ENCODE data around the gene WARS2.

The WARS2 gene

DNA sequence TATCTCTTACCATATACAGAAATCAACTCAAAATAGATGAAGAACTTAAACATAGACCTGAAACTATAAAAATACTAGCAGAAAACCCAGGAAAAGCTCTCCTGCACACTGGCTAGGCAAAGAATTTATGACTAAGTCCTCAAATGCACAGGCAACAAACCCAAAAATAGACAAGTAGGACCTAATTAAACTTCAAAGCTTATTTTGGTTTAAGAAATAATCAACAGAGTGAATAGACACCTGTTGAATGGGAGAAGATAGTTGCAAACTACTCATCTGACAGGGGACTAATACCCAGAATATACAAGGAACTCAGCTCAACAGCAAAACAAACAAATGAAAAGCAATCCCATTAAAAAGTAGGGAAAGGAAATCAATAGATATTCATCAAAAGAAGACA, 40.7 kb downstream of the WARS2 start:
- H3K9me2 ChIP-seq (replicated peaks; ENCODE audit: insufficient read depth, low read length): no peaks in the 10 kb centered on the region
- no peaks in the 10 kb centered on the region for H3K36me3 ChIP-seq (replicated peaks; ENCODE audit: insufficient read depth, low read length)
- no peaks in the 10 kb centered on the region for H3K4me1 ChIP-seq (ENCODE audit: low read length)
- H3K9me3 ChIP-seq (replicated peaks; ENCODE audit: insufficient read depth, low read length): no peaks in the 10 kb centered on the region
- no peaks in the 10 kb centered on the region for H3K27me3 ChIP-seq (replicated peaks; ENCODE audit: insufficient read depth, low read length)
- TF ChIP-seq, protein P1, sequence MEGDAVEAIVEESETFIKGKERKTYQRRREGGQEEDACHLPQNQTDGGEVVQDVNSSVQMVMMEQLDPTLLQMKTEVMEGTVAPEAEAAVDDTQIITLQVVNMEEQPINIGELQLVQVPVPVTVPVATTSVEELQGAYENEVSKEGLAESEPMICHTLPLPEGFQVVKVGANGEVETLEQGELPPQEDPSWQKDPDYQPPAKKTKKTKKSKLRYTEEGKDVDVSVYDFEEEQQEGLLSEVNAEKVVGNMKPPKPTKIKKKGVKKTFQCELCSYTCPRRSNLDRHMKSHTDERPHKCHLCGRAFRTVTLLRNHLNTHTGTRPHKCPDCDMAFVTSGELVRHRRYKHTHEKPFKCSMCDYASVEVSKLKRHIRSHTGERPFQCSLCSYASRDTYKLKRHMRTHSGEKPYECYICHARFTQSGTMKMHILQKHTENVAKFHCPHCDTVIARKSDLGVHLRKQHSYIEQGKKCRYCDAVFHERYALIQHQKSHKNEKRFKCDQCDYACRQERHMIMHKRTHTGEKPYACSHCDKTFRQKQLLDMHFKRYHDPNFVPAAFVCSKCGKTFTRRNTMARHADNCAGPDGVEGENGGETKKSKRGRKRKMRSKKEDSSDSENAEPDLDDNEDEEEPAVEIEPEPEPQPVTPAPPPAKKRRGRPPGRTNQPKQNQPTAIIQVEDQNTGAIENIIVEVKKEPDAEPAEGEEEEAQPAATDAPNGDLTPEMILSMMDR (IDR thresholded peaks at IDR 0.05; ENCODE audit: low read length): no peak
- TF ChIP-seq EZH2 (optimal IDR thresholded peaks at IDR 0.05; ENCODE audit: low read depth, low read length) (no peak), EZH2phosphoT487 (IDR thresholded peaks at IDR 0.05; ENCODE audit: low read length) (no peak)
- no peaks in the 10 kb centered on the region for H3F3A ChIP-seq (ENCODE audit: insufficient read depth, low read length)
- no peak overlapping the region for H3K4me3 ChIP-seq (ENCODE audit: low read length)
- H3K9ac ChIP-seq (ENCODE audit: low read length): no peak overlapping the region
- H3K79me2 ChIP-seq (ENCODE audit: low read length): no peaks in the 10 kb centered on the region
- H3K27ac ChIP-seq (ENCODE audit: low read length): no peak overlapping the region
- H4K20me1 ChIP-seq (ENCODE audit: insufficient read depth, low read length): no peaks in the 10 kb centered on the region
- H2AFZ ChIP-seq (ENCODE audit: low read length): no peak overlapping the region
- H3K4me2 ChIP-seq (ENCODE audit: low read depth, low read length): no peak overlapping the region
- no peak for DNase-seq

DNA sequence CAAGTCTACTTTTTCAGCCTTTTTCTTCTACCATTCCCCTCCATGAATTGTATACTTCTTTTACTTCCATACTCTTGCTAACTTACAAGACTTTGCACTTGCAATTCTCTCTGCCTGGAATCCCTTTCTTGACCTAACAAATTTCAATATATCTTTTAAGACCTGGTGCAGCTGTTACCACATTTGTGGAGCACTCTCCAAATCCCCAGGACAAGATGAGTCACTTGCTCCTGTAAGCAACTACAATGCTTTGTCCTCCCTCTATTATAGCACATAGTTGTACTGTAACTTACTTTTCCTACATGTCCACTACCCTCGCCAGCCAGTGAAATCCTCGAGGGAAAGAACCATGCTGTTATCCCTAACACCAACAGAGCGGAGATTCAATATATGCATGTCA, 43.1 kb downstream of the WARS2 start:
- H3F3A ChIP-seq (ENCODE audit: insufficient read depth, low read length): no peaks in the 10 kb centered on the region
- no peaks in the 10 kb centered on the region for H3K36me3 ChIP-seq (replicated peaks; ENCODE audit: insufficient read depth, low read length)
- no peaks in the 10 kb centered on the region for H3K27me3 ChIP-seq (replicated peaks; ENCODE audit: insufficient read depth, low read length)
- TF ChIP-seq EZH2phosphoT487 (IDR thresholded peaks at IDR 0.05; ENCODE audit: low read length): no peak
- TF ChIP-seq, protein P1 (IDR thresholded peaks at IDR 0.05; ENCODE audit: low read length): no peak
- TF ChIP-seq EZH2 (optimal IDR thresholded peaks at IDR 0.05; ENCODE audit: low read depth, low read length): no peak
- H3K4me3 ChIP-seq (ENCODE audit: low read length): no peak overlapping the region
- no peaks in the 10 kb centered on the region for H3K9me2 ChIP-seq (replicated peaks; ENCODE audit: insufficient read depth, low read length)
- no peaks in the 10 kb centered on the region for H4K20me1 ChIP-seq (ENCODE audit: insufficient read depth, low read length)
- H3K9me3 ChIP-seq (replicated peaks; ENCODE audit: insufficient read depth, low read length): no peaks in the 10 kb centered on the region
- H3K4me2 ChIP-seq (ENCODE audit: low read depth, low read length): no peak overlapping the region
- no peak overlapping the region for H3K9ac ChIP-seq (ENCODE audit: low read length)
- no peak overlapping the region for H2AFZ ChIP-seq (ENCODE audit: low read length)
- H3K27ac ChIP-seq (ENCODE audit: low read length): no peak overlapping the region
- no peak for DNase-seq
- H3K79me2 ChIP-seq (ENCODE audit: low read length): no peaks in the 10 kb centered on the region
- no peaks in the 10 kb centered on the region for H3K4me1 ChIP-seq (ENCODE audit: low read length)

DNA sequence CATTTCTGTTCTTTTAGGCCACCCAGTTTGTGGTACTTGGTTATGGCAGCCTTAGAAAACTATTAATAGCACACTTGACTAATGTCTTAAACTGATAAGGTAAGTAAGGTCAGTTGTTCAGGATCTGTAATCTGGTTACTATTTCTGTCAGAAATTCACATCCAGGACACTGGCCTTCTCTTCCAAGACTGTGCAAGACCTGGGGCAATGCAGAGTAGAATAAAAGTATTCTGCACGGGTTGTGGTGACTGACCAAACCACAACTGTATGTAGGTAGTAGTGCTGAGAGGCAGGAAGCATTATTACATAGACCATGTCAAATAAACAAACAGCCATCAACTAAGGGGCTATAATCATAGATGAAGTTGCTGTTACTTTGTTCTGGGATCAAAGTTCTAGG, 46.7 kb downstream of the WARS2 start:
- Histone ChIP-seq H3K27ac (ENCODE audit: low read length) (no peak overlapping the region), H4K20me1 (ENCODE audit: insufficient read depth, low read length) (no peaks in the 10 kb centered on the region), H3K27me3 (replicated peaks; ENCODE audit: insufficient read depth, low read length) (no peaks in the 10 kb centered on the region), H3K9ac (ENCODE audit: low read length) (no peak overlapping the region), H3K4me3 (ENCODE audit: low read length) (no peak overlapping the region), H3K79me2 (ENCODE audit: low read length) (no peaks in the 10 kb centered on the region), H3K9me2 (replicated peaks; ENCODE audit: insufficient read depth, low read length) (no peaks in the 10 kb centered on the region), H3K36me3 (replicated peaks; ENCODE audit: insufficient read depth, low read length) (no peaks in the 10 kb centered on the region), H3F3A (ENCODE audit: insufficient read depth, low read length) (no peaks in the 10 kb centered on the region), H2AFZ (ENCODE audit: low read length) (no peak overlapping the region), H3K4me2 (ENCODE audit: low read depth, low read length) (no peak overlapping the region), H3K9me3 (replicated peaks; ENCODE audit: insufficient read depth, low read length) (no peaks in the 10 kb centered on the region), H3K4me1 (ENCODE audit: low read length) (no peaks in the 10 kb centered on the region)
- DNase-seq: no peak
- TF ChIP-seq EZH2 (optimal IDR thresholded peaks at IDR 0.05; ENCODE audit: low read depth, low read length): no peak

DNA sequence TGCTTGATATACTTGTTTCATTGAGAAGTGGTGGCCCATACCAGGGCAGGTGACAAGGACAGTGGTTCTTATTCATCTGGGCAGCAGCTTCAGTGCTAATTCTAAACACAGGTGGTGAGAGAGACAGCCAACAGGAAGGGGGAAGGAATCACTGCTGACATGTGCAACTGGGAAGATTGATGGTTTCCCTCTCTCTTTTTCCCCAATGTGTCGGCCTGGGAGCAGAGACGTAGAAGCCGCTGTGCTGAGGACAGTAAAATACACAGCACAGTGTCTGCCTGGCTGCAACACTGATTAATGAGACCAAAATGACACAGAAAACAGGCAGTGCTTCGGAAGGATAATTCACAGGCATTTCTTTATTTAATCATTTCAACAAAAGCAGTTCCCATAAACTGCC, 48.8 kb downstream of the WARS2 start:
- Histone ChIP-seq H2AFZ (ENCODE audit: low read length) (no peak overlapping the region), H3K4me1 (ENCODE audit: low read length) (no peaks in the 10 kb centered on the region), H3K27ac (ENCODE audit: low read length) (no peak overlapping the region), H3K4me2 (ENCODE audit: low read depth, low read length) (no peak overlapping the region), H3K9me2 (replicated peaks; ENCODE audit: insufficient read depth, low read length) (no peaks in the 10 kb centered on the region), H3K9ac (ENCODE audit: low read length) (no peak overlapping the region), H3F3A (ENCODE audit: insufficient read depth, low read length) (no peaks in the 10 kb centered on the region), H3K36me3 (replicated peaks; ENCODE audit: insufficient read depth, low read length) (no peaks in the 10 kb centered on the region), H3K4me3 (ENCODE audit: low read length) (no peak overlapping the region), H4K20me1 (ENCODE audit: insufficient read depth, low read length) (no peaks in the 10 kb centered on the region), H3K79me2 (ENCODE audit: low read length) (no peaks in the 10 kb centered on the region), H3K27me3 (replicated peaks; ENCODE audit: insufficient read depth, low read length) (no peaks in the 10 kb centered on the region), H3K9me3 (replicated peaks; ENCODE audit: insufficient read depth, low read length) (no peaks in the 10 kb centered on the region)
- DNase-seq: no peak
- no peak for TF ChIP-seq EZH2 (optimal IDR thresholded peaks at IDR 0.05; ENCODE audit: low read depth, low read length)
- TF ChIP-seq, protein P1 (IDR thresholded peaks at IDR 0.05; ENCODE audit: low read length): no peak
- TF ChIP-seq EZH2phosphoT487 (IDR thresholded peaks at IDR 0.05; ENCODE audit: low read length): no peak
